GM21529 (cell line): ENCODE results near the gene CDK16.

ENCODE experiments used
- ATAC-seq: cut with Tn5 transposase; IDR thresholded peaks from one replicate; pipeline ENCODE4 v1.9.1; 2021; ENCODE audit not compliant: unreplicated experiment

Gene CDK16

GRCh38 chrX:47226531-47227333 lies 8.3 kb downstream of the CDK16 start:
- ATAC-seq: no peak

- no peak for ATAC-seq
Observed at GRCh38 chrX:47227334-47227583, 8.8 kb downstream of the CDK16 start.

GRCh38 chrX:47228550-47229270 lies 10.2 kb downstream of the CDK16 start:
- no peak for ATAC-seq

- ATAC-seq: no peak
Observed at GRCh38 chrX:47229427-47229826, 10.9 kb downstream of the CDK16 start.

GRCh38 chrX:47230136-47230868 lies 11.8 kb downstream of the CDK16 start:
- ATAC-seq: no peak

GRCh38 chrX:47231167-47231566 lies 12.7 kb downstream of the CDK16 start:
- ATAC-seq: no peak

- no peak for ATAC-seq
Observed at GRCh38 chrX:47232197-47232802, 13.8 kb downstream of the CDK16 start.

- ATAC-seq: peak; percentile 29
Observed at GRCh38 chrX:47232803-47233332, 14.4 kb downstream of the CDK16 start, which contains the start of gene USP11. Gene USP11, plus strand, starts transcription at chrX:47233009. Its CDS starts 35 bp downstream, at chrX:47233044.

GRCh38 chrX:47233333-47234113 lies 15.0 kb downstream of the CDK16 start:
- ATAC-seq: peak; percentile 88

GRCh38 chrX:47234583-47234982 lies 16.1 kb downstream of the CDK16 start:
- ATAC-seq: no peak

GRCh38 chrX:47235691-47236103 lies 17.2 kb downstream of the CDK16 start:
- no peak for ATAC-seq

- no peak for ATAC-seq
Observed at GRCh38 chrX:47239199-47239598, 20.7 kb downstream of the CDK16 start.

- ATAC-seq: no peak
Observed at GRCh38 chrX:47239898-47240545, 21.5 kb downstream of the CDK16 start.

GRCh38 chrX:47240619-47241018 lies 22.1 kb downstream of the CDK16 start:
- ATAC-seq: no peak

- no peak for ATAC-seq
Observed at GRCh38 chrX:47241201-47242011, 22.9 kb downstream of the CDK16 start.

GRCh38 chrX:47242321-47242720 lies 23.8 kb downstream of the CDK16 start:
- ATAC-seq: no peak

- ATAC-seq: no peak
Observed at GRCh38 chrX:47243351-47243750, 24.9 kb downstream of the CDK16 start.

- no peak for ATAC-seq
Observed at GRCh38 chrX:47244676-47245075, 26.2 kb downstream of the CDK16 start.

- ATAC-seq: no peak
Observed at GRCh38 chrX:47245156-47245555, 26.7 kb downstream of the CDK16 start.
